GM12873 (cell line): ENCODE measurements around the gene MMP24OS.

Experiments used
- CTCF ChIP-seq: IDR thresholded peaks from 2 replicates; pipeline ENCODE4 v1.5.1; 2012; ENCODE audit warnings: low read depth, mild to moderate bottlenecking, moderate library complexity, low read length, control low read depth; ENCODE audit not compliant: insufficient read depth; ENCODE audit errors: missing control alignments

The MMP24OS gene

DNA sequence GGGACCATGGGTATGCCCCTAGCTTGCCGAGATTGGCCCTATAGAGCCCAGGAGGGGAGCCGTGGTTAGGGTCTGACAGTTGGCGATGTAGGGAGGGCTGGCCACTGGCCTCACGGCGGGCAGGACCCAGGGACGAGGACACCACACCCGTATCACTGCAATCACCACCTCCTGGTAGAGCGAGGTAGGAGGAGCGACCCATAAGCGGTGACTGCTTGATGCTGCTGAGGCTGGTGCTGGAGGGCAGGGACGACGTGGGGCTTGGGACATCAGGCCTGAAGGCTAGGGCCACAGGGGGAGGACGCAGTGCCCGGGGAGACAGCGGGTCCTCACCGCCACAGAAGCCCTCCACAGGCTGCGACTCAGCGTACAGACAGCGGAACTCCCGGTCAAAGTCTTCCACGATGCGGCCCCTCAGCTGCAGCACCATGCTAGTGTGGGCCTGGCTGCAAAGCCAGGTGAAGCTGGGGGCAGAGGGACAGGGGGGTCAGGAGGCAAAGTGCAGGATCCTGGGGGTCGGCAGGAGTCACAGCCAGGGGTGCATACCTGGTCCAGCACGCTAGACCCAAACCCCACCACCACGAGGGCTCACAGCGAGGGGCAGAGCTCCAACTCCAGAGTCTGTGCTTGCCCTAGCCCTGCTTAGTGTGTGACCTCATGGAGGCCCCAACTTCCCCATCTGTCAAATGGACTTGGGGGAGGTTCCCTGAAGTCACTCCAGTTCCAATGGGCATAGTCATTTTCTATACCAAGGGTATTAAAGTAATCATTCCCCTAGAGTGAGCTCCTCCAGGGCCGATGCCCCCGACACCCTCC, 9.8 kb upstream of the MMP24OS start:
- no peak for TF ChIP-seq CTCF

DNA sequence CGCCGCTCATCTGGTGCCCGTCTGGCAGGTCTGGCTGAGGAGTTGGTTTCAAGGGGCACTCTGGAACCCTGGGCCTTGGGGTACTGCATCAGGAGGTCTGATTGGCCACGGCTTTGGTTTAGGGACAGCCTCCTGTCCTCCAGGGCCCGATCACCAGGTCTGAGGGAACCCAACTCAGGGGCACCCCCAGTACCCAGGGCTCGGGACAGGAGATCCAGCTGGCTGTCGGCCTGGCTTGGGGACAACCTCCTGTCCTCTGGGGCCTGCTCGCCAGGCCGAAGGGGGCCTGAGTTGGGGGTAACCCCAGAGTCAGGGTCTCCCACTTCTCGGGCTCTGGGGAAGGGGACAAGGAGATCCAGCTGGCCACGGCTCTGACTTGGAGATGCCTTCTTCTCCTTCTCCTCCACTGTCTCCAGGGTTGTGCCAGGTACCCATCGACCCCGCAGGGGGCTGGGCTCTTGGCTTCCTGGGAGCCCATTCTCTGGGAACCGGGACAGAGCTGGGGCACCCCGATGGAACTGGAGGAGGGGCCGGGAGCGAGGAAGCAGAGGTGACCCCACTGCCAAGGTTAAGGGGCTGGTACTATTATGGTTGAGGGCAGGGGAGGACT, 9.1 kb upstream of the MMP24OS start:
- TF ChIP-seq CTCF, result no peak

- no peak for TF ChIP-seq CTCF
These were observed 8.4 kb upstream of the MMP24OS start for GRCh38 chr20:35286077-35286898.

DNA sequence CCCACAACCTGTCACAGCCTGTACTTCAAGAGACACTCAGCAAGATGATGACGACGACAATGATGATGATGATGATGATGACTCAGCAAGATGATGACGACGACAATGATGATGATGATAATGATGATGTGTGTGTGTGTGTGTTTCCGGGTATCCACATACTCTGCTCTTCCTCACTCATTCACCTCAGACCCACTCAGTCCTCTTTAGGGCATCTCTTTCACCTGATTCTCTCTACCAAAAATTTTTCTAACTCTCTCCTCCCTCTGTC, 7.8 kb upstream of the MMP24OS start:
- no peak for TF ChIP-seq CTCF

DNA sequence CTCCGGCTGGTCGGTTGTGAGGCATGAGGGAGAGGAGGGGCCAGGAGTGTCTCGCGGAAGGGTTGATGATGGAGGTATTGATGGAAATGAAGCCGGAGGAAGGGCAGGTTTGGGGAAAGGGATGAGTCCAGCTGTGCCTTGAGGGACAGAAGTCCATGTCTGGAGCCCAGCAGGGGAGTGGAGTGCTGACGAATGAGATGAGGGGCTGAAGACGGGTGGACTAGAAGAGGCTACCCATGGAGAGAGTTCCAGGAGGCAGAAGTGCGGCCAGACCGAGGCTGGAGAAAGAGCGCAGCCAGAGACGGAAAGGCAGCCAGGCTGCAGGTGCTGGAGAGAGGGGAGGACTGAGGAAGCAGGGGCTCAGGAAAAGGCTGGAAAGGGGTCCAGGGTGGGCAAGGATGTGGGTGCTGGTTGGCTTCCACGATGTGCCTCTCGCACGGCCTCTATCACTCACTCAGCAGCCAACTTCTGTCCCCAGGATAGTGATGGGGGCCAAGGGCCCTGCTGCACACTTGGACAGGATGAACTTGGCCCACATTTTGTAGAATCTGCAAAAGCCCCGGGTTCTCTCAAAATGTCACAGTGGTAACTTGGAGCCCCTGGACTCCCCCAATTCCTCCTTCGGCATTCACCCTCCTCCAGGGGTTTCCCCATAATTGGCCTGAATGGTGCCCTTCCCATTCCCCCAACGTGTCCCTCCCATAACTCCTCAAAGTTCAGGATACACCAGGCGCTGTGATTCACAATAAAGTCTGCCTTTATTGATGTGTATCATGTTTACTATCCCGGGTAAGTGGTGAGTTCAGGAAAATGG, 7.3 kb upstream of the MMP24OS start:
- no peak for TF ChIP-seq CTCF

- TF ChIP-seq CTCF, result no peak
These were observed 6.5 kb upstream of the MMP24OS start, which contains the start of gene EIF6 for GRCh38 chr20:35284267-35284991. TSS of gene EIF6 (minus strand) at chr20:35284772. CDS start at chr20:35284487, 285 bp downstream.
